Measurements from ENCODE around the gene CYP26A1. TPM values are rescaled to one million over a fixed set of nuclear protein-coding genes. Genes with fewer than 3 reads are reported as not detected.

The CYP26A1 gene
- total and polyA plus RNA-seq, 2 experiments from 2014 or later, result 1.2 to 1.8 TPM

GRCh38 chr10:93086289-93086688 lies 12.6 kb downstream of the CYP26A1 start:
- Mint-ChIP-seq H3K27me3 (ENCODE audit: insufficient read depth, low read depth, poor library complexity) (peaks cover 16% of the 10 kb centered on the region), H3K27ac (no peak overlapping the region), H3K9me3 (peaks cover 2% of the 10 kb centered on the region; the same call in 2 of the 3 replicates), H3K4me1 (peaks cover 29% of the 10 kb centered on the region), H3K36me3 (ENCODE audit: low read depth) (peaks cover 8% of the 10 kb centered on the region; the same call in 2 of the 3 replicates), H3K4me3 (no peak overlapping the region)
- Histone ChIP-seq H4K20me1 (replicated peaks; ENCODE audit: insufficient read depth) (no peaks in the 10 kb centered on the region), H3K4me2 (peak overlapping the region; percentile 20; the same call in 1 of the 2 replicates), H3K79me2 (replicated peaks; ENCODE audit: insufficient read depth) (no peaks in the 10 kb centered on the region), H3K9me2 (ENCODE audit: insufficient read depth) (peaks cover 15% of the 10 kb centered on the region; the same call in 1 of the 2 replicates), H2AFZ (no peak overlapping the region), H3K36me3 (ENCODE audit: insufficient read depth) (no peaks in the 10 kb centered on the region), H3K27ac (ENCODE audit: low read depth) (no peak overlapping the region), H3K4me1 (ENCODE audit: insufficient read depth) (peaks cover 22% of the 10 kb centered on the region), H3K4me3 (no peak overlapping the region), H3K27me3 (ENCODE audit: insufficient read depth) (no peaks in the 10 kb centered on the region), H3F3A (replicated peaks; ENCODE audit: low read depth) (no peaks in the 10 kb centered on the region; the same call in 1 of the 2 replicates)
- no peak for TF ChIP-seq EZH2phosphoT487 (IDR thresholded peaks at IDR 0.05; ENCODE audit: unreplicated experiment)
- no peak for TF ChIP-seq CREB1 (CRISPR knock-in tag; IDR thresholded peaks at IDR 0.05; ENCODE audit: low read depth)
- no peak for TF ChIP-seq CTCF (conservative IDR thresholded peaks at IDR 0.05; ENCODE audit: low read depth in 2 of 2)
- no peak for TF ChIP-seq STAT1 (IDR thresholded peaks at IDR 0.05; ENCODE audit: unreplicated experiment)
- TF ChIP-seq EZH2 (IDR thresholded peaks at IDR 0.05; ENCODE audit: low read depth, unreplicated experiment), result no peak
- TF ChIP-seq JUNB (IDR thresholded peaks at IDR 0.05; ENCODE audit: unreplicated experiment), result no peak
- TF ChIP-seq, protein P1, sequence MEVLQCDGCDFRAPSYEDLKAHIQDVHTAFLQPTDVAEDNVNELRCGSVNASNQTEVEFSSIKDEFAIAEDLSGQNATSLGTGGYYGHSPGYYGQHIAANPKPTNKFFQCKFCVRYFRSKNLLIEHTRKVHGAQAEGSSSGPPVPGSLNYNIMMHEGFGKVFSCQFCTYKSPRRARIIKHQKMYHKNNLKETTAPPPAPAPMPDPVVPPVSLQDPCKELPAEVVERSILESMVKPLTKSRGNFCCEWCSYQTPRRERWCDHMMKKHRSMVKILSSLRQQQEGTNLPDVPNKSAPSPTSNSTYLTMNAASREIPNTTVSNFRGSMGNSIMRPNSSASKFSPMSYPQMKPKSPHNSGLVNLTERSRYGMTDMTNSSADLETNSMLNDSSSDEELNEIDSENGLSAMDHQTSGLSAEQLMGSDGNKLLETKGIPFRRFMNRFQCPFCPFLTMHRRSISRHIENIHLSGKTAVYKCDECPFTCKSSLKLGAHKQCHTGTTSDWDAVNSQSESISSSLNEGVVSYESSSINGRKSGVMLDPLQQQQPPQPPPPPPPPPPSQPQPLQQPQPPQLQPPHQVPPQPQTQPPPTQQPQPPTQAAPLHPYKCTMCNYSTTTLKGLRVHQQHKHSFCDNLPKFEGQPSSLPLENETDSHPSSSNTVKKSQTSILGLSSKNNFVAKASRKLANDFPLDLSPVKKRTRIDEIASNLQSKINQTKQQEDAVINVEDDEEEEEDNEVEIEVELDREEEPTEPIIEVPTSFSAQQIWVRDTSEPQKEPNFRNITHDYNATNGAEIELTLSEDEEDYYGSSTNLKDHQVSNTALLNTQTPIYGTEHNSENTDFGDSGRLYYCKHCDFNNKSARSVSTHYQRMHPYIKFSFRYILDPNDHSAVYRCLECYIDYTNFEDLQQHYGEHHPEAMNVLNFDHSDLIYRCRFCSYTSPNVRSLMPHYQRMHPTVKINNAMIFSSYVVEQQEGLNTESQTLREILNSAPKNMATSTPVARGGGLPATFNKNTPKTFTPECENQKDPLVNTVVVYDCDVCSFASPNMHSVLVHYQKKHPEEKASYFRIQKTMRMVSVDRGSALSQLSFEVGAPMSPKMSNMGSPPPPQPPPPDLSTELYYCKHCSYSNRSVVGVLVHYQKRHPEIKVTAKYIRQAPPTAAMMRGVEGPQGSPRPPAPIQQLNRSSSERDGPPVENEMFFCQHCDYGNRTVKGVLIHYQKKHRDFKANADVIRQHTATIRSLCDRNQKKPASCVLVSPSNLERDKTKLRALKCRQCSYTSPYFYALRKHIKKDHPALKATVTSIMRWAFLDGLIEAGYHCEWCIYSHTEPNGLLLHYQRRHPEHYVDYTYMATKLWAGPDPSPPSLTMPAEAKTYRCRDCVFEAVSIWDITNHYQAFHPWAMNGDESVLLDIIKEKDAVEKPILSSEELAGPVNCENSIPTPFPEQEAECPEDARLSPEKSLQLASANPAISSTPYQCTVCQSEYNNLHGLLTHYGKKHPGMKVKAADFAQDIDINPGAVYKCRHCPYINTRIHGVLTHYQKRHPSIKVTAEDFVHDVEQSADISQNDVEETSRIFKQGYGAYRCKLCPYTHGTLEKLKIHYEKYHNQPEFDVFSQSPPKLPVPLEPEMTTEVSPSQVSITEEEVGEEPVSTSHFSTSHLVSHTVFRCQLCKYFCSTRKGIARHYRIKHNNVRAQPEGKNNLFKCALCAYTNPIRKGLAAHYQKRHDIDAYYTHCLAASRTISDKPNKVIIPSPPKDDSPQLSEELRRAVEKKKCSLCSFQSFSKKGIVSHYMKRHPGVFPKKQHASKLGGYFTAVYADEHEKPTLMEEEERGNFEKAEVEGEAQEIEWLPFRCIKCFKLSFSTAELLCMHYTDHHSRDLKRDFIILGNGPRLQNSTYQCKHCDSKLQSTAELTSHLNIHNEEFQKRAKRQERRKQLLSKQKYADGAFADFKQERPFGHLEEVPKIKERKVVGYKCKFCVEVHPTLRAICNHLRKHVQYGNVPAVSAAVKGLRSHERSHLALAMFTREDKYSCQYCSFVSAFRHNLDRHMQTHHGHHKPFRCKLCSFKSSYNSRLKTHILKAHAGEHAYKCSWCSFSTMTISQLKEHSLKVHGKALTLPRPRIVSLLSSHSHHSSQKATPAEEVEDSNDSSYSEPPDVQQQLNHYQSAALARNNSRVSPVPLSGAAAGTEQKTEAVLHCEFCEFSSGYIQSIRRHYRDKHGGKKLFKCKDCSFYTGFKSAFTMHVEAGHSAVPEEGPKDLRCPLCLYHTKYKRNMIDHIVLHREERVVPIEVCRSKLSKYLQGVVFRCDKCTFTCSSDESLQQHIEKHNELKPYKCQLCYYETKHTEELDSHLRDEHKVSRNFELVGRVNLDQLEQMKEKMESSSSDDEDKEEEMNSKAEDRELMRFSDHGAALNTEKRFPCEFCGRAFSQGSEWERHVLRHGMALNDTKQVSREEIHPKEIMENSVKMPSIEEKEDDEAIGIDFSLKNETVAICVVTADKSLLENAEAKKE (CRISPR knock-in tag; IDR thresholded peaks at IDR 0.05), result no peak
- no peak for TF ChIP-seq ZNF114 (CRISPR knock-in tag; IDR thresholded peaks at IDR 0.05)
- no peak for TF ChIP-seq POLR2AphosphoS5 (IDR thresholded peaks at IDR 0.05; ENCODE audit: low read depth)
- TF ChIP-seq ZNF331 (CRISPR knock-in tag; IDR thresholded peaks at IDR 0.05; ENCODE audit: low read depth), result no peak
- TF ChIP-seq NANOG (IDR thresholded peaks at IDR 0.05; ENCODE audit: borderline replicate concordance), result no peak
- TF ChIP-seq, protein P2, sequence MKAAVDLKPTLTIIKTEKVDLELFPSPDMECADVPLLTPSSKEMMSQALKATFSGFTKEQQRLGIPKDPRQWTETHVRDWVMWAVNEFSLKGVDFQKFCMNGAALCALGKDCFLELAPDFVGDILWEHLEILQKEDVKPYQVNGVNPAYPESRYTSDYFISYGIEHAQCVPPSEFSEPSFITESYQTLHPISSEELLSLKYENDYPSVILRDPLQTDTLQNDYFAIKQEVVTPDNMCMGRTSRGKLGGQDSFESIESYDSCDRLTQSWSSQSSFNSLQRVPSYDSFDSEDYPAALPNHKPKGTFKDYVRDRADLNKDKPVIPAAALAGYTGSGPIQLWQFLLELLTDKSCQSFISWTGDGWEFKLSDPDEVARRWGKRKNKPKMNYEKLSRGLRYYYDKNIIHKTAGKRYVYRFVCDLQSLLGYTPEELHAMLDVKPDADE (IDR thresholded peaks at IDR 0.05), result no peak
- ATAC-seq, result no peak
- DNase-seq (ENCODE audit: low spot score), result no peak

Measured in GM23338 (cell line).